Adrenal gland (tissue), 12 donors: ENCODE results near the gene ODAD2. TPM values are rescaled to one million over a fixed set of nuclear protein-coding genes. Genes with fewer than 3 reads are reported as not detected.

Experiments used
- DNase-seq, 7 donors: peaks; one replicate each; pipeline ENCODE4 v3.0.0-alpha.2; 2019 to 2020
- H3K27ac ChIP-seq, 5 donors: fragments of 200-600 bp; sonication (generic) in 4 of 5; 1 replicate in 3 of 5; 2 replicates in 2 of 5; pipeline versions ENCODE4 v1.5.1 to v1.8.0; 2016 to 2020; ENCODE audit warnings: mild to moderate bottlenecking in 1 of 5
- H3K27me3 ChIP-seq: fragments of 200-600 bp; 2 replicates; pipeline ENCODE4 v1.8.0; 2021
- H3K36me3 ChIP-seq, 2 donors: fragments of 200-600 bp; replicated peaks in 1 of 2; 1 replicate in 1 of 2; 2 replicates in 1 of 2; pipeline versions ENCODE4 v1.5.1 to v1.8.0; 2018 to 2022
- H3K4me1 ChIP-seq, 2 donors: fragments of 200-600 bp; replicated peaks in 1 of 2; 1 replicate in 1 of 2; 2 replicates in 1 of 2; pipeline versions ENCODE4 v1.5.1 to v1.8.0; 2018 to 2021
- H3K4me3 ChIP-seq, 4 donors: fragments of 200-600 bp; sonication (generic) in 3 of 4; one replicate each; pipeline ENCODE4 v1.5.1; 2016 to 2018
- H3K9me3 ChIP-seq, 3 donors: fragments of 200-600 bp; sonication (generic) in 1 of 3; replicated peaks in 1 of 3; 1 replicate in 2 of 3; 2 replicates in 1 of 3; pipeline versions ENCODE4 v1.5.1 to v1.8.0; 2016 to 2021
- POLR2A ChIP-seq, 2 donors: fragments of 450-650 bp; IDR thresholded peaks; one replicate each; pipeline ENCODE4 v1.6.1; 2017; ENCODE audit warnings: antibody characterized with exemption in 2 of 2, mild to moderate bottlenecking in 2 of 2, moderate library complexity in 1 of 2
- WGBS, 4 donors: extraction: QIAGEN DNeasy Blood & Tissue Kit in 2 of 4; methylation state at CpG; one replicate each; pipeline versions ENCODE4 v1.1.5 to v1.1.7; 2013 to 2017; 5-methylcytosine and 5-hydroxymethylcytosine counted together
- intact Hi-C, 2 donors: fragments of 100-400 bp; cut with DNase I; formaldehyde crosslinking; loops; one replicate each; pipeline versions ENCODE4 v1.14.1 to v1.15.0; 2022 to 2023
- polyA plus RNA-seq, 3 donors: library from polyadenylated mRNA; stranded (reverse); fragments of 200-250 nt in 2 of 3; fragments of 350-450 nt in 1 of 3; fragmentation: Illumina TruSeq in 1 of 3; extraction: RNeasy Lipid Tissue Mini Kit (QIAGEN cat#74804) in 1 of 3; gene quantifications; one replicate each; pipeline ENCODE4 v1.2.3, GENCODE V29; 2013 to 2014
- total RNA-seq, 9 donors: library from RNA; depleted of rRNA in 4 of 9; stranded (reverse); fragments of >200 nt in 4 of 9; fragments of 120-200 nt in 1 of 9; fragmentation: NEBNext Ultra II Directional in 1 of 9; extraction: Animal tissue kit (Norgen Biotek cat#: 25700) in 1 of 9; gene quantifications; one replicate each; pipeline versions ENCODE4 v1.1.0 to v1.2.4, GENCODE V29; 2013 to 2023
- TF ChIP-seq, protein P1 (sequence below), 6 experiments: fragments of 450-650 bp in 4 of 6; fragments of 200-600 bp in 2 of 6; sonication (generic) in 1 of 6; IDR thresholded peaks; 1 replicate in 5 of 6; 2 replicates in 1 of 6; pipeline versions ENCODE4 v1.5.1 to v1.8.0; 2016 to 2021; ENCODE audit warnings: antibody characterized with exemption in 6 of 6, mild to moderate bottlenecking in 2 of 6, moderate library complexity in 1 of 6
- donor health status: healthy with polysubstance abuse.
- donor health status: Bipolar disorder and iron deficiency.
- donor health status: DM: yes; HTN: yes; CAD: no.
- donor health status: DM: no; HTN: no; CAD: no.
- donor health status: DM: no; HTN: no; CAD: no.
- donor health status: DM: yes; HTN: yes; CAD: no.

The ODAD2 gene
- total and polyA plus RNA-seq, 12 donors, result 0.35 to 2.4 (median 1.2) TPM

GRCh38 chr10:27844223-27844622, 154.7 kb downstream of the ODAD2 start:
- Histone ChIP-seq H3K9me3 (no peaks in the 10 kb centered on the region), H3K36me3 (no peaks in the 10 kb centered on the region), H3K27me3 (no peaks in the 10 kb centered on the region), H3K4me1 (no peaks in the 10 kb centered on the region), H3K4me3 (no peak overlapping the region), H3K27ac (no peak overlapping the region)
- WGBS, 4 donors, result 58 to 84% (median 68%) methylated on average over 1 of the region's 1 CpG
- TF ChIP-seq, protein P1, sequence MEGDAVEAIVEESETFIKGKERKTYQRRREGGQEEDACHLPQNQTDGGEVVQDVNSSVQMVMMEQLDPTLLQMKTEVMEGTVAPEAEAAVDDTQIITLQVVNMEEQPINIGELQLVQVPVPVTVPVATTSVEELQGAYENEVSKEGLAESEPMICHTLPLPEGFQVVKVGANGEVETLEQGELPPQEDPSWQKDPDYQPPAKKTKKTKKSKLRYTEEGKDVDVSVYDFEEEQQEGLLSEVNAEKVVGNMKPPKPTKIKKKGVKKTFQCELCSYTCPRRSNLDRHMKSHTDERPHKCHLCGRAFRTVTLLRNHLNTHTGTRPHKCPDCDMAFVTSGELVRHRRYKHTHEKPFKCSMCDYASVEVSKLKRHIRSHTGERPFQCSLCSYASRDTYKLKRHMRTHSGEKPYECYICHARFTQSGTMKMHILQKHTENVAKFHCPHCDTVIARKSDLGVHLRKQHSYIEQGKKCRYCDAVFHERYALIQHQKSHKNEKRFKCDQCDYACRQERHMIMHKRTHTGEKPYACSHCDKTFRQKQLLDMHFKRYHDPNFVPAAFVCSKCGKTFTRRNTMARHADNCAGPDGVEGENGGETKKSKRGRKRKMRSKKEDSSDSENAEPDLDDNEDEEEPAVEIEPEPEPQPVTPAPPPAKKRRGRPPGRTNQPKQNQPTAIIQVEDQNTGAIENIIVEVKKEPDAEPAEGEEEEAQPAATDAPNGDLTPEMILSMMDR (IDR thresholded peaks at IDR 0.05), result no peak
- no peak for TF ChIP-seq POLR2A (IDR thresholded peaks at IDR 0.05)
- DNase-seq, result peak in 2 of 7 donors; percentile 8 to 22
- intact Hi-C loops, result no loop called here

DNA sequence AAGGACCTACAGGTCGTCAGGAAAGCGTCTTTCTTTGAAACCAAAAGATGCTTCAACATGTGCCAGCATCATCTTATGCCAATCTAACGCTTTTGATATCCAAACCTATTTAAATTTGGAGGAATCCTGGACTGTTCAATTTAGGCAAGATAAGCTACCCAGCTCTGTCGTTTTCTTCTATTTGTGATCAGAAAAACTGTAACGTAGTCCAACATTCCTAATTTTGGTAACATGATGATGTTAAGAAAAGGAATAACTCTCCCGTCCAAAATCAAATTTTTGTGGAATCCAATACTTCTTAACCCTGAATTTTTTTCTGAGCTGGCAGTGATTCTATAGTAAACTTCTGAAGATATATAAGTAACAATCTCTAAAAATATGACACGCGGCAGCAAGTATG, 160.0 kb downstream of the ODAD2 start:
- WGBS, 4 donors, result 73 to 81% (median 77%) methylated on average over 8 of the region's 8 CpGs
- Histone ChIP-seq H3K4me3 (no peak overlapping the region), H3K9me3 (no peaks in the 10 kb centered on the region), H3K36me3 (no peaks in the 10 kb centered on the region), H3K27ac (no peak overlapping the region), H3K4me1 (no peaks in the 10 kb centered on the region), H3K27me3 (no peaks in the 10 kb centered on the region)
- DNase-seq, result no peak
- intact Hi-C loops, result no loop called here
- TF ChIP-seq POLR2A (IDR thresholded peaks at IDR 0.05), result no peak
- TF ChIP-seq, protein P1 (IDR thresholded peaks at IDR 0.05), result no peak

- Histone ChIP-seq H3K4me3 (no peak overlapping the region), H3K36me3 (no peaks in the 10 kb centered on the region), H3K27me3 (no peaks in the 10 kb centered on the region), H3K27ac (no peak overlapping the region), H3K9me3 (no peaks in the 10 kb centered on the region), H3K4me1 (no peaks in the 10 kb centered on the region)
- intact Hi-C loops, result no loop called here
- TF ChIP-seq POLR2A (IDR thresholded peaks at IDR 0.05), result no peak
- WGBS, 4 donors, result 40 to 61% (median 52%) methylated on average over 4 of the region's 4 CpGs
- no peak for DNase-seq
Measured at GRCh38 chr10:27838361-27838760, 160.5 kb downstream of the ODAD2 start.

- DNase-seq, result no peak
- Histone ChIP-seq H3K27ac (no peak overlapping the region), H3K36me3 (no peaks in the 10 kb centered on the region), H3K9me3 (no peaks in the 10 kb centered on the region), H3K27me3 (peaks cover 4% of the 10 kb centered on the region), H3K4me3 (no peak overlapping the region), H3K4me1 (no peaks in the 10 kb centered on the region)
- TF ChIP-seq POLR2A (IDR thresholded peaks at IDR 0.05), result no peak
- TF ChIP-seq, protein P1 (IDR thresholded peaks at IDR 0.05), result no peak
- 23 to 44% (median 39%) methylated on average over 3 of the region's 3 CpGs for WGBS, 4 donors
- intact Hi-C loops, result no loop called here
Measured at GRCh38 chr10:27834476-27834875, 164.4 kb downstream of the ODAD2 start.

DNA sequence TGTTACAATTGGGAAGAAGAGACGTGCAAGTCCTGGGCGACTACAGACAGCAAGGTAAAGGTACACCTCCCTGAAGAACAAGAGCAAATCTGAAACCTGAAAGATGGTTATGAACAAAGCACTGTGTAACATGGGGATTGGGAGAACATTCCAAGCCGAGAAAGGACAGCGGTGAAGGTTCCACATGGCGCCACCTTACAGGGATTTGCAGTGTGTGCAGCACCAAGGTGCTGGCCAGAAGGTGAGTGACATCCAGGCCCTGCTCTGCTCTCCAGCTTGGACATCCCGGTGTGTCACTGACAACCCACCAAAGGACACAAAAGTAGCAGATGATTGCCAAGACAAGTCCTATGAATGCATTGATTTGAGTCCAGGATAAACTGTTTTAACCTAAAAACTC, 165.1 kb downstream of the ODAD2 start:
- Histone ChIP-seq H3K36me3 (no peaks in the 10 kb centered on the region), H3K4me3 (no peak overlapping the region), H3K27me3 (peaks cover 4% of the 10 kb centered on the region), H3K9me3 (no peaks in the 10 kb centered on the region), H3K27ac (no peak overlapping the region), H3K4me1 (no peaks in the 10 kb centered on the region)
- WGBS, 4 donors, result 84 to 89% (median 87%) methylated on average over 6 of the region's 6 CpGs
- DNase-seq, result no peak
- intact Hi-C loops, result no loop called here
- TF ChIP-seq, protein P1 (IDR thresholded peaks at IDR 0.05), result no peak
- TF ChIP-seq POLR2A (IDR thresholded peaks at IDR 0.05), result no peak
